Suprapubic skin (tissue), 4 donors: ENCODE data around the gene STAG1.

Source experiments
- CTCF ChIP-seq, 2 donors: fragments of 200-600 bp in 1 of 2; fragments of 450-650 bp in 1 of 2; sonication (generic) in 1 of 2; IDR thresholded peaks; one replicate each; pipeline ENCODE4 v1.5.1; 2016 to 2019; ENCODE audit warnings: antibody characterized with exemption in 2 of 2, mild to moderate bottlenecking in 1 of 2, moderate library complexity in 1 of 2
- EP300 ChIP-seq: sonication (generic); formaldehyde crosslinking; IDR thresholded peaks from one replicate; pipeline ENCODE4 v1.6.1; 2017; ENCODE audit warnings: antibody characterized with exemption
- POLR2A ChIP-seq, 2 donors: fragments of 450-650 bp; IDR thresholded peaks; one replicate each; pipeline ENCODE4 v1.6.1; 2017; ENCODE audit warnings: antibody characterized with exemption in 2 of 2, mild to moderate bottlenecking in 2 of 2, moderate library complexity in 2 of 2
- POLR2AphosphoS5 ChIP-seq, 3 donors: sonication (generic); formaldehyde crosslinking; IDR thresholded peaks; one replicate each; pipeline ENCODE4 v1.6.1; 2017; ENCODE audit warnings: antibody characterized with exemption in 3 of 3

- TF ChIP-seq CTCF (IDR thresholded peaks at IDR 0.05) (no peak), EP300 (no peak), POLR2A (IDR thresholded peaks at IDR 0.05) (no peak), POLR2AphosphoS5 (IDR thresholded peaks at IDR 0.05) (no peak)
Measured at GRCh38 chr3:136505676-136506075, 246.5 kb downstream of the STAG1 start.
